NT2/D1 (cell line): Measurements from ENCODE around the gene MAP2K7.

Experiments
- DNase-seq: peaks from one replicate; pipeline ENCODE4 v3.0.0-alpha.2; 2011; ENCODE audit warnings: low read depth, low spot score
- H3K27me3 ChIP-seq: 2 replicates; pipeline ENCODE4 v1.6.0; 2011; ENCODE audit warnings: mild to moderate bottlenecking; ENCODE audit not compliant: insufficient read length, insufficient read depth
- H3K36me3 ChIP-seq: 2 replicates; pipeline ENCODE4 v1.6.1; 2011; ENCODE audit warnings: mild to moderate bottlenecking, low read length, mixed read lengths; ENCODE audit not compliant: insufficient read depth, insufficient read length
- H3K4me1 ChIP-seq: 2 replicates; pipeline ENCODE4 v1.5.1; 2011; ENCODE audit not compliant: insufficient read depth, insufficient read length
- H3K4me3 ChIP-seq: 2 replicates; pipeline ENCODE4 v1.5.1; 2011; ENCODE audit warnings: low read depth; ENCODE audit not compliant: insufficient read length
- H3K9ac ChIP-seq: 2 replicates; pipeline ENCODE4 v1.6.0; 2011; ENCODE audit warnings: low read depth; ENCODE audit not compliant: insufficient read length
- H3K9me3 ChIP-seq: 2 replicates; pipeline ENCODE4 v1.5.1; 2011; ENCODE audit warnings: mild to moderate bottlenecking, low read length; ENCODE audit not compliant: insufficient read depth
- SUZ12 ChIP-seq: IDR thresholded peaks from 2 replicates; pipeline ENCODE4 v1.6.1; 2011; ENCODE audit not compliant: insufficient read length, insufficient read depth; ENCODE audit errors: extremely low read depth
- YY1 ChIP-seq: IDR thresholded peaks from 2 replicates; pipeline ENCODE4 v1.6.1; 2011; ENCODE audit not compliant: insufficient read length, insufficient read depth
- ZNF274 ChIP-seq: IDR thresholded peaks from 2 replicates; pipeline ENCODE4 v1.6.1; 2011; ENCODE audit warnings: mild to moderate bottlenecking, low read depth, low read length

MAP2K7 gene

GRCh38 chr19:7932276-7932929 lies 28.7 kb downstream of the MAP2K7 start:
- H3K9me3 ChIP-seq: no peaks in the 10 kb centered on the region
- TF ChIP-seq ZNF274: no peak
- no peak for TF ChIP-seq SUZ12
- TF ChIP-seq YY1: no peak
- H3K4me1 ChIP-seq: peaks cover 16% of the 10 kb centered on the region
- H3K4me3 ChIP-seq: no peak overlapping the region
- H3K9ac ChIP-seq: no peak overlapping the region
- H3K36me3 ChIP-seq: peaks cover 87% of the 10 kb centered on the region
- DNase-seq: no peak
- H3K27me3 ChIP-seq: no peaks in the 10 kb centered on the region

GRCh38 chr19:7932930-7933300 lies 29.2 kb downstream of the MAP2K7 start:
- Histone ChIP-seq H3K9ac (peak overlapping the region; percentile 50), H3K27me3 (no peaks in the 10 kb centered on the region), H3K9me3 (no peaks in the 10 kb centered on the region), H3K4me3 (no peak overlapping the region), H3K36me3 (peaks cover 86% of the 10 kb centered on the region), H3K4me1 (peaks cover 11% of the 10 kb centered on the region)
- TF ChIP-seq SUZ12 (no peak), YY1 (no peak), ZNF274 (no peak)
- DNase-seq: no peak

- Histone ChIP-seq H3K4me1 (peaks cover 8% of the 10 kb centered on the region), H3K9ac (no peak overlapping the region), H3K9me3 (no peaks in the 10 kb centered on the region), H3K4me3 (no peak overlapping the region), H3K27me3 (no peaks in the 10 kb centered on the region), H3K36me3 (peaks cover 85% of the 10 kb centered on the region)
- no peak for DNase-seq
- TF ChIP-seq SUZ12 (no peak), YY1 (no peak), ZNF274 (no peak)
Observed at GRCh38 chr19:7933411-7933810, 29.7 kb downstream of the MAP2K7 start.

GRCh38 chr19:7933828-7934725 lies 30.4 kb downstream of the MAP2K7 start:
- H3K4me1 ChIP-seq: peaks cover 4% of the 10 kb centered on the region
- no peak for DNase-seq
- peaks cover 88% of the 10 kb centered on the region for H3K36me3 ChIP-seq
- H3K9me3 ChIP-seq: no peaks in the 10 kb centered on the region
- H3K9ac ChIP-seq: no peak overlapping the region
- no peak for TF ChIP-seq YY1
- TF ChIP-seq ZNF274: no peak
- TF ChIP-seq SUZ12: no peak
- H3K4me3 ChIP-seq: no peak overlapping the region
- H3K27me3 ChIP-seq: no peaks in the 10 kb centered on the region

GRCh38 chr19:7934766-7935165 lies 31.1 kb downstream of the MAP2K7 start:
- H3K27me3 ChIP-seq: no peaks in the 10 kb centered on the region
- no peak overlapping the region for H3K4me3 ChIP-seq
- peaks cover 3% of the 10 kb centered on the region for H3K4me1 ChIP-seq
- H3K9me3 ChIP-seq: no peaks in the 10 kb centered on the region
- DNase-seq: no peak
- H3K36me3 ChIP-seq: peaks cover 92% of the 10 kb centered on the region
- no peak overlapping the region for H3K9ac ChIP-seq
- TF ChIP-seq YY1 (no peak), ZNF274 (no peak), SUZ12 (no peak)

- no peak overlapping the region for H3K9ac ChIP-seq
- no peak overlapping the region for H3K4me3 ChIP-seq
- H3K36me3 ChIP-seq: peaks cover 62% of the 10 kb centered on the region
- no peaks in the 10 kb centered on the region for H3K9me3 ChIP-seq
- TF ChIP-seq ZNF274: no peak
- TF ChIP-seq YY1: no peak
- no peak for TF ChIP-seq SUZ12
- no peak for DNase-seq
- peaks cover 11% of the 10 kb centered on the region for H3K4me1 ChIP-seq
- H3K27me3 ChIP-seq: no peaks in the 10 kb centered on the region
Observed at GRCh38 chr19:7940841-7941240, 37.2 kb downstream of the MAP2K7 start.
